Measurements from ENCODE around the gene SEMG2. TPM values are rescaled to one million over a fixed set of nuclear protein-coding genes. Genes with fewer than 3 reads are reported as not detected.

Gene SEMG2
- total RNA-seq, 1 donor from 2014 or later = not detected

DNA sequence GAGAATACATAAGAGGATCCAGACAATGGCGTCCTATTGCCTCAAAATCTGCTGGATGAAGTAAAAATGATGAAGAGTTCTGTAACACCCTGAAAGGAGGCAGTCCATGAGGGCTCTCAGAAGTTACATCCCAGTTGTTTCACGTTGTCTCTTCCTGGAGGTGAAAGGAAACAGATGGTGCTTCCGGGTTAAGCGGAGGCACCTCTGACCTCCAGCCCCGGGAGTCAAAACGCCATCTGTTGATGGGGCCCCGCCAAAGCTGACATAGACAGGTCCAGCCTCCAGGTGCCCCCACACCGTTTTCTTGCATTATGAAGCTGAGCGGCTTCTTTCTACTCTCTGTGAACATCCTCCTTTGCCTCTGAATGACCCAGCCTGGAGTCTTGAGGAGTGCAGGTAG lies 9.5 kb downstream of the SEMG2 start:
- ATAC-seq = no peak

DNA sequence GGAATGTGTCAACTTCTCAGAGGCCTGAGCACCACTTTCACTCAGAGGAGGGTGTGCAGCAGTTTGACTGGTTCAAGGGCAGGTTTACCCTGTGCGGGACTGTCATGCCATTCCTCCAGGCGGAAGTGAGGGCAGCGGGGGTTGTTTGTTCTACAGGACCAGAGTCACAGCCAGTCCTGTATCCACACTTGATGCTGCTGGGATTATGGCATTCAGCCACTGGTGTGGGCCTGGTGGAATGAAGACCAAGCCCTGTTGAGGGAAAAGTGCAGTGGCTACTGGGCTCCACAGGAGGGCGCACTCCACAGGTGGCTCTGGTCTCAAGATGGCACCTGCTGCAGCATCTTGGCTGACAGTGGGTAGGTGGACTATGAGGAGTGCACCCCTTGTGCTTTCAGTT lies 14.8 kb downstream of the SEMG2 start:
- ATAC-seq = peak; percentile 87

DNA sequence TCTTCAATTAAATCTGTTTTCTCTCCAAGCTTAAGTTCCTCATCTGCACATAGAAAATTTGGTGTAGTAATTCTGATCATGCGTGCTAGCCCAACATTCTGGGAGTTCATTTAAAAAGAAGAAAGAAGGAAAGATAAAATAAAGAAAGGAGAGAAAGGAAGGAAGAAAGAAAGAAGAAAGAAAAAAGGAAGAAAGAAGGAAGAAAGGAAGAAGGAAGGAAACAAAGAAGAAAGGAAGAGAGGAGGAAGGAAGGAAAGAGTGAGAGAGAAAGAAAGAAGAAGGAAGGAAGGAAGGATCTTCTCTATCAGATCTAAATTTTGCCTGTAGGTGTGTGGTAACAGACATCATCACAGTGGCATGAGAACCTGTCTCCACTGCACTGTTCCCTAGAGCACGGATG lies 17.0 kb downstream of the SEMG2 start:
- no peak for ATAC-seq

DNA sequence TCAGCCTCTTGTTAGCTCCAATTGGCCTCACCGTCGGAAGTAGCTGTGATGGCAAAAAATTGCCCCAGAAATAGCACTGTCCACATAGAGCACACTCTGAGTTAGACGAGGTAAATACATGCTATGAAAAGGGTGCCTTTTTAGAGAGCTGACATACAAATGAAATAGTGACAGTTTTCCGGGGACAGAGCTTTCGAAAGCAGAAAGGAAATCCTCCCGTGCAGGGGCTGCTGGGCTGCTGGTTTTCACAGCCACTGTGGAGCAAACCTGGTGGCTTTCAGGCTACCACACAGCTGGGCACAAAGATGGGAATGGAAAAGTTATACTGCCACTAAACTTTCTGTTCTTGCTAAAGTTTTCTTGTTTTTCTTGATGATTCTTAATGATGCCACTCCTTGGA lies 24.9 kb downstream of the SEMG2 start:
- no peak for ATAC-seq

DNA sequence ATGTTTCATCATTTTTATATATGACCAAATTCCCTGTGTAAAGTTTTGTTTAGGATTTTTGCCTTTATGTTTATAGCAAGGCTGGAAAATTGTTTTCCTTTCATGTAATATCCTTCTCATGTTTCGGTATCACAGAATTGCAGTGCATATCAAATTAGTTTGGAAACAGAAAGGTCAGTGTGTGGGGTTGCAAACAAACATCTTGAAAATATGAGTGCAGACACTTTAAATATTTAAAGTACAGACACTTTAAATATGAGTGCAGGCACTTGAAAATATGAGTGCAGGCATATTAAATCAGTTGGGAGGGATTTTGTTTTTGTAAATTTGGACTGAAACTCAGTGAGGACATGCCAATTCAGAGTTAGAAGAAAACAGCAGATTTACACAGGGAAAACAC lies 26.7 kb downstream of the SEMG2 start:
- no peak for ATAC-seq

DNA sequence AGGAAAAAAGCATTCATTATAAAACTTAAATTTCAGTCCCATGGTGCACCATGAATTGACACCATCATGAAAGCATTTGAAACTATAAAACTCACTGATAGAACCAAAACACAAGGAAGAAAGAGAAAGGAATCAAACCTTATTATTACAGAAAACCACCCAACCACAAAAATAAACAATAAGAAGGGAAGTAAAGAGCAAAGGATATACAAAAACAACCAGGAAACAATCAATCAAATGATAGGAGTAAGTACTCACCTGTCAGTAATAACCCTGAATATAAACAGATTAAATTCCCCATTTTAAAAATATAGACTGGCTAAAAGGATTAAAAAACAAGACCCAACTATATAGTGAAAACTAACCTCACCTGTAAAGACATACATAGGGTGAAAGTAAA lies 27.4 kb downstream of the SEMG2 start:
- no peak for ATAC-seq

DNA sequence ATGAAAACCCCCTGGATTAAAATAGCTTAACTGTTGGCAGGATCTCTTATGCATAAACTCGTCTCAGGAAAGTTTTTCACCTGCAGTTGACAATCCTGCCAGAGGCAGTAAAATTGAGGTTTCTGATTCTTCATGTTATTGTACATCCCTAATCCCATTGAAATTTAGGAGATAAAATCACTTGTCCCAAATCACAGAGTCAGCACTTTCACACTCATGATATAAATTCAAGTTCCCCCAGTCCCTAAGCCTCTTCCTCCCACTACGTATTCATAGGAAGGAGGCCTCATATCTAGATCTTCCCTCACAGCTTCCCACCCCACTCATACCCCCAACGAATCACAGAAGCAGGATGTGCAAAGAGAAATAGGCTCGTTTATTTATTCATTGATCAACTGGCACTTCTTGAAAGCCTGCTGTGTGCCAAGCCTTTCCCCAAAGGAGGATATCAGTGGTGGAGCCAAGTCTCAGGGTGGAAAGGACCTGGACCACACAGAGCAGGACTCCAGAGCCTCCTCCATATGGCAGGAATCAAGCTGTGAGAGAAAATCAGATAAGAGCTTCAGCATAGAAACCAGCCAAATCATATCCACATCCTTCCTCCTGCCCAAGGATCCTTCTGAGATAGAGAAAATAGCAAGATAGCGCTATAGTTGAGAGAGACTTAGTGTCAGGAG lies 30.8 kb downstream of the SEMG2 start:
- no peak for ATAC-seq

DNA sequence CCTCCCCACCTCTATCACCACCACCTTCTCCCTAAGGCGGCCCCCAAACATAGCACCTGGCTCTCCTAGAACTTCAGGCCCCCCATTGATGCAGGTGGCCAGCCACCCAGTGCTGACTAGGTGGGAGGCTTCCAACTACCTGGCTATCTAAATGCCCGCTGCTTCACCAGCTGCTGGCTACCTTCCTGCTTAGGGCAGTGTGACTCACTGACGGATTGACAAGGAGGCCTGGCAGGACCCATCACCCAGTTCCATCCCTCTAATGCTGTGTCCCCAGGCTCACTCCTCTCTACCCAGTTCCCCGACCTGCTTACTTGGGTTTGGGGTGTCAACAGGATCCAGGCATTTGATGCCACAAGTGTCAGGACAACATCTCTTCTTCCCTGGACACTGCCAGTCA lies 32.1 kb downstream of the SEMG2 start:
- peak; percentile 53 for ATAC-seq

DNA sequence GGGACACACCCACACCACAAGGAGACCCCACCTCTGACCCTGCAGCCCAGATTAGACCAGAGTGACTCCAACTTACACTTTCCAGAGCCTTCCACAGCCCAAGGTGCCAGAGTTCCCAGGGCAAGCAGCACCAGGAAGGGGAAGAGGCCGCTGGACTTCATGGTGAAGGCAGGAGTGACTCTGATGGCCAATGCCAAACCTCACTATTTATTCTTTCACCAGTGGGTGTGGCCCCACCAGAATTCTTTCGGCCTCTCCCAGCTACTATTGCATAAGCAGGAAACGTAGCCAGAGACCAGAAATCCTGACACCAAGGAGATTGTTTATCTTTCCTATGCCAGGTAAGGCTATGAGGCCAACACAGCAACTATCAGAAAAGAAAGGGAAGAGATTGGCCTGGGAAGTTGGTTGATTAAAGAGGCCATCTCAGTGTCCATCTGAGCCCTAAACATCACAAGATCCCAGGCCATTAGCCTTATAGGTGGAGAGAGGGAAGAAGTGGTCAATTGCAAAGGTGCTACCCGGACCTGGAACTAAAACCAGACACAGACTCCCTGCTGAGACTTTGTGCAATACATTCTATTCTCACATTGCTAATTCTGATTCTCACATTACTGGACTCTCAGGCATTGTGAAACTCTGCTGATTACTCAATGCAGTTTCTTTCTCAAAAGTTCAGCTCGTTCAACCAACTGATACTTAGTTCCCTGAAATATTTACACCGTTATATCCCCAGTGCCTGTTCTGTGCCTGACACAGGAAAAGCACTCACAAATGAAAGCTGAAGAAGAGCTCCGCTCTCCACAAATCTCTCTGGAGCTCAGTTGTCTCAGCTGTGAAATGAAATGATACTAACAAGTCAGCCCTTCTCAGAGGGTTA lies 33.5 kb downstream of the SEMG2 start, which contains the start of gene SLPI:
SLPI (minus strand) TSS at position 182 of the 880 bp plus-strand sequence; CDS start at position 161, 21 bp downstream.
- ATAC-seq = peak; percentile 79

DNA sequence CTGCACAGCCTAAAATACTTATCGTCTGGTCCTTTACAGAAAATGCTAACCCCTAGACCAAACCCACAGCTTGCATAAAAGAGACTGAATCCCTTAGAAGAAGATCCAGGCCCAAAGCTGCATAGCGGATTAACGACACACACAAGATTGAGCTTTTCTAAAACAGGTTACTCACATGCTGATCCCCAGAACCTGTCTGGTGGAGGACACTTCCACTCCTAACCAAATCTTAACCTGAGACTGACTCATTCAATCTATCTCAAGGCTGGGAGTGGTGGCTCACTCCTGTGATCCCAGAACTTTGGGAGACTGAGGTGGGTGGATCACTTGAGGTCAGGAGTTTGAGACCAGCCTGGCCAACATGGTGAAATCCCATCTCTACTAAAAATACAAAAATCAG lies 36.0 kb downstream of the SEMG2 start:
- ATAC-seq = peak; percentile 71

DNA sequence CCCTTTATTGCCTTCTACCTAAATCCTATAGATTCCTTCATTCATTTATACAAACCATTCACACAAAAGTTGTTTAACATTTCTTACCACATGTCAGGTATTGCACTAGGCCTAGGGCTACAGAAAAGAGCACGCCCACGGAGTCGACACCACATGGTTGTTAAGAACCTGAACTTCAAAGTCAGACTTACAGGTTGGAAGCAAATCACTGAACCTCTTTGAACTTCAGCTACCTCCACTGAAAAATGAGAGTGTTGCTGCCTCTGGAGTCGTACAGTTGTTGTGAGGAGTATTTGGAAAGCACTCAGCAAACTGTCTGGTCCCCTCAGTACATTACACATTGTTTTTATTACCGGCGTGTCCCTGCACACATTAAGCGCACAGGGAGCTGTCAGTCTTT lies 36.5 kb downstream of the SEMG2 start:
- no peak for ATAC-seq

DNA sequence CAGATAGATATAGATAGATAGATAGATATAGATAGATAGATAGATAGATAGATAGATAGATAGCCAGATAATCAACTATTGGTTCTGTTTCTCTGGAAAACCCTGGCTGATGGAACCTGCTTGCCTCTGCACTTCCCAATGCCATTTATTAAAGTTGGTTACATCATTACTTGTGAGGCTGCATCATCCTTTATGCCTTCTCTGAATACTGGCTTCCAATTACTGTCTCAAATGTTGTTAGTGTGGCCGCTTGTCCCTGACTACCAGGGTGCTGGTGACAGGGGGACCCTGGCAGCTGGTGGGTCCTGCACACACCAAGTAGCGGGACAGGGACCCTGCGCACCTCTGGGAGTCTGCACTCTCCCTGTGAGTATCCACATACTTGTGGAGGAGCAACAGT lies 37.1 kb downstream of the SEMG2 start:
- no peak for ATAC-seq

DNA sequence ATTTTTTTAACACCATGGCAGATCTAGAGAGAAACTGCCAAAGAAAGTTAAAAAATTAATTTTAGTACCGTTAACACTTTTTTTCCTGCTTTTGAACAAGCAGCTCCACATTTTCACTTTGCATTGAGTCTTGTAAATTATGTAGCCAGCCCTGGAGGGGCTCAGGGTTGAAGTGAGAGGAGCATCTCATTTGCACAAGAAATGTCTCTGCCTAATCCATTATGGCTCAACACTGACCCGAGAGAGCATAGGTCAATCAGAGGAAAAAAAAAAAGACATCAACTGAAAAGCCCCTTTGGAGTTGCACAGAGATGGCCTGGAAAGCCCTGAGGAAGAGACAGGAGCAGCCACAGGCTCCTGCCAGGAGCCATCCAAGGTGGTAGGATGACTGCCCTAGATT lies 37.5 kb downstream of the SEMG2 start:
- ATAC-seq = no peak

DNA sequence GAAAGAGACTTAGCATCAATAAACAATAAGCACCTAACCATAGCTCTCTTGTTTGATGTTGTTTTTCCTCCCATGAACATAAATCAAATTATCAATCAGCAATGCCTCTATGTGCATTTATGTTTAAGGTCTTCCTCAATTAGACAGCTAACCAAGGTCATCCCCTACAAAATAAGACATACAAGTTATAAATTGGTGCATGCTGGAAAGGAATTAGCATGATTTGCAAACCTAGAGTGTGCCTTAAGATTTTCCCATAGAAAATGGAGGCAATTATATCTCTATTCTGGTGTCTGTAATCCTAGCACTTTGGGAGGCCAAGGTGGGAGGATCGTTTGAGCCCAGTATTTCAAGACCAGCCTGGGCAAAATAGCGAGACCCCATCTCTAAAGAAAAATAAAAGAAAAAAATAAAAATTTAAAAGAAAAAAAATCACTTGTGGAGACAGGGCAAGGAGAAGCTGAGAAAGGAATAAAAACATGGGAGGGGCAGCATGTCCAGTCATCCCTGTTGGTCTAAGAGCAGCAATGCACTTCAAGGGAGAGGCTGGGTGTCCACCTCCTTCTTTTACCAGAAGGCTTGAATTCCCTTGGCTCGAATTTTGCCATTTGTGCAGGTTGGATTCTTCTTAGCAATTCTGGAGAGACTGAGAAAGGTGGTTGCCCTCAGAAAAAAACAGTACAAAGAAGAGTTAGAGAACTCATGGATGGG lies 42.5 kb downstream of the SEMG2 start:
- no peak for ATAC-seq

DNA sequence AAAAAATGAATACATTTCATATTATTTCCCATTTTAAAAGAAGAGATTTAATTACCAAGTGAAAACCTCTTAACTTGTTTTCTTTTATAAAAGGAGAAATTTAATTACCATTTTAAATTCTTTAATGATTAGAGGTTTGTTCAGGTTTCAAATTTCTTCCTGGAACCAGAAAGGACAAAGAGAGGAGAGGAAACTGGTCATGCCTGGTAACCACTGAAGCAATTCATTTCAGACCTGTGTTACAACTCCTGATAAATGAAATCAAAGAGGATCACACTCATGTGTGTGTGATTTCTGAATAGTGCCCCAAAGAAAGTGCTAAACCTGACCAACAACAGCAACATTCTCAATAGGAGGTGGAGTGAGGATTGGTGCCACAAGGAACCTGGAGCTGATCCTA lies 45.8 kb downstream of the SEMG2 start:
- ATAC-seq = peak; percentile 35

DNA sequence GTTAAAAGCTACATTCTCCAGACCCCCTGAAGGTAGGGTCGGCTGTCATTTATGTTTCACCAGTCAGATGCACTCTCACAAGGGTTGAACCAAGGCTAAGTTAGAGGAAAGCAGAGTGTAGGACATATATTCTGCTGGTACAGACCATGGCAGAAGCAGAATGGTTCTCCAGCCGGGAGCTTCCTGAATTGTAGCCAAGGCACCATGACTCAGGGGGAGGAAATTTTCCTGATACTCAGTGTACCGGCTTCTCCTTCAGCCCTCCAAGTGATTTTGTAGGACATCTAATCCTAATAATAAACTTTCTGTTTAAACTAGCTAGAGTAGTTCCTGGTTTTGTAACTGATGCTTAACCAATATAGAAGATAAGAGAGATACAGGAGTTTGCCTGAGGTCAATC lies 47.4 kb downstream of the SEMG2 start:
- ATAC-seq = no peak

DNA sequence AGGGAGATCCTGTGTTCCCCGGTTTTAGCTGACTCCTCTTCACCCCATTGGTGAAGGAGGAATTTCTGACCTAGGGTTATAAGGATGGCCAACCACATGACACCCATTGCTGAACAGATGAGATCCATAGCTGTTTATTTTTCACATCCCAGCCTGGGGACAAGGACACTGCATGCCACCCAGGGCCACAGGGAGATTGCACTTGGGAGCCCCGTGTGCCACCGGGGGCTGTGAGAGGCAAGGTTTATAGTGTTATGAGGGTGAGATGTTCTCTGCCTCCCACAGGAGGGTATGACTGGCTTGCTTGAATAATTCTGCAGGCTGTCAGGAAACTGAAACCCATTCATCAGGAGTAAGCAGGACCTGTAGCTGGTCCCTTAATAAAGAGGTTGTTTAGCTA lies 47.9 kb downstream of the SEMG2 start:
- no peak for ATAC-seq

DNA sequence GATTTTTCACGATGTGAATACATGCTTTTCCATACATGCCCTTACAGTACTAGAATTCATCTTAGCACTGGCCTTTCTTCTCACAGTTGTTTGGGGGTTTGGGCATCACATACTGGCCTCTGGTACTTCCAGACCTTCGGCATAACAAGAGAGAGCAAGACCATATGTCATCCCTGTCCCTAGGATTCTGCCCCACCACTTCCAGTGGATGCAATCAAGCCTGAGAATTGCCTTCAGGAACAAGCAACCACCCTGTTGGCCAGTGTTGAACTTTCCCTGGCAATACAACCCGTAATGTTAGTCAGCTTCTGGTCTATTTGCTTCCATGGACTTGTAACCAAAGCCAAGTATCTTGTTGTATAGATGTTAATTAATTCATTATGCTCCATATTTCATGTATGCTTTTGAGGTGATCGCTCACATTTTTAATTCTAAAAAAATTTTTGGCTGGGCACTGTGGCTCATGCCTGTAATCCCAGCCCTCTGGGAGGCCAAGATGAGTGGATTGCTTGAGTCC lies 48.6 kb downstream of the SEMG2 start:
- ATAC-seq = no peak

Other genes with a start within 250 kb of the SEMG2 start
- 0.40 TPM for gene KCNS1, start 120.2 kb upstream of the SEMG2 start, total RNA-seq
- gene WFDC5, start 106.2 kb upstream of the SEMG2 start, total RNA-seq = 4.3 TPM
- gene WFDC12, start 96.9 kb upstream of the SEMG2 start, total RNA-seq = 5.1 TPM
- 1,694 TPM for gene PI3, start 46.5 kb upstream of the SEMG2 start, total RNA-seq
- gene SEMG1, start 14.3 kb upstream of the SEMG2 start, total RNA-seq = not detected
- gene SLPI, start 33.2 kb downstream of the SEMG2 start, total RNA-seq = 864 TPM
- gene RBPJL, start 85.5 kb downstream of the SEMG2 start, total RNA-seq = not detected
- 0.16 TPM for gene MATN4, start 86.9 kb downstream of the SEMG2 start, total RNA-seq
- gene SDC4, start 127.1 kb downstream of the SEMG2 start, total RNA-seq = 99.1 TPM
- 13.7 TPM for gene SYS1, start 141.8 kb downstream of the SEMG2 start, total RNA-seq
- gene TP53TG5, start 157.0 kb downstream of the SEMG2 start, total RNA-seq = 0.36 TPM
- 22.6 TPM for gene DBNDD2, start 186.9 kb downstream of the SEMG2 start, total RNA-seq
- 43.0 TPM for gene PIGT, start 194.8 kb downstream of the SEMG2 start, total RNA-seq
- gene WFDC2, start 248.4 kb downstream of the SEMG2 start, total RNA-seq = 37.9 TPM

Measured in esophagus mucosa (tissue), 1 donor.